ENCODE results near the gene GTF2F2.

DNA sequence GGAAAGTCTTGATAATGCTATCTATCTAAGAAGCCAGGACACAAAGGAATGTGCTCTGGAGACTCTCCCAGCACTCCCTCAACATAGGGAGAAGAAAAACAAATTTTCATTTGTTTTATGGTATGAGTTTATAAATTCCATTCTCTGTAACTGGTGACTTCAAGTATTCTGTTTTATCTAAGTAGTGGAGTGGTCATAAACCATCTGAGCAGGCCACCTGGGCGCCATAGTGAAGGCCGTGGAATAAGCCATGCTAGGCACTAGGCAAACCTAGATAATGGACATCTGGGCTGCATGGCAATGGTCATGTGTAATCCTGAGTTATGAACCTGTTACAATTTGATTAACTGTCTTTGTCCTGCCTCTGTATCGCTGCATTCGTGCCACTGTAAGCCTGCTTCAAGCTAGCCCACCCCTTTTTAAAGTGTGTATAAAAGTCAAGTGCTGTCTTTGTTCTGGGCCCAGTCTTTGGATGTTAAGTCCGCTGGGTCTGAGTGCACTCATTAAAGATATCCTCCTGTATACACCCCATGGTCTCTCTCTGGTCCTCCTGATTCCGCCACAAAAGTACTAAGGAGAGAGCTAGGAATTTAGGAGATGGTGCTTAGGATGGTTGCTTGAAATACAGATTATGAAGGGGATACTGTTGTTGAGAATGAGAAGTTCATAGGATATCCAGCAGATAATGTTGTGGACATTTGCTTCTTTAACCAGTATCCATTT, 13.2 kb downstream of the GTF2F2 start:
- TF ChIP-seq, protein P1, sequence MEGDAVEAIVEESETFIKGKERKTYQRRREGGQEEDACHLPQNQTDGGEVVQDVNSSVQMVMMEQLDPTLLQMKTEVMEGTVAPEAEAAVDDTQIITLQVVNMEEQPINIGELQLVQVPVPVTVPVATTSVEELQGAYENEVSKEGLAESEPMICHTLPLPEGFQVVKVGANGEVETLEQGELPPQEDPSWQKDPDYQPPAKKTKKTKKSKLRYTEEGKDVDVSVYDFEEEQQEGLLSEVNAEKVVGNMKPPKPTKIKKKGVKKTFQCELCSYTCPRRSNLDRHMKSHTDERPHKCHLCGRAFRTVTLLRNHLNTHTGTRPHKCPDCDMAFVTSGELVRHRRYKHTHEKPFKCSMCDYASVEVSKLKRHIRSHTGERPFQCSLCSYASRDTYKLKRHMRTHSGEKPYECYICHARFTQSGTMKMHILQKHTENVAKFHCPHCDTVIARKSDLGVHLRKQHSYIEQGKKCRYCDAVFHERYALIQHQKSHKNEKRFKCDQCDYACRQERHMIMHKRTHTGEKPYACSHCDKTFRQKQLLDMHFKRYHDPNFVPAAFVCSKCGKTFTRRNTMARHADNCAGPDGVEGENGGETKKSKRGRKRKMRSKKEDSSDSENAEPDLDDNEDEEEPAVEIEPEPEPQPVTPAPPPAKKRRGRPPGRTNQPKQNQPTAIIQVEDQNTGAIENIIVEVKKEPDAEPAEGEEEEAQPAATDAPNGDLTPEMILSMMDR (conservative IDR thresholded peaks at IDR 0.05; ENCODE audit: low read depth in 2 of 2): no peak
- TF ChIP-seq, protein P2, sequence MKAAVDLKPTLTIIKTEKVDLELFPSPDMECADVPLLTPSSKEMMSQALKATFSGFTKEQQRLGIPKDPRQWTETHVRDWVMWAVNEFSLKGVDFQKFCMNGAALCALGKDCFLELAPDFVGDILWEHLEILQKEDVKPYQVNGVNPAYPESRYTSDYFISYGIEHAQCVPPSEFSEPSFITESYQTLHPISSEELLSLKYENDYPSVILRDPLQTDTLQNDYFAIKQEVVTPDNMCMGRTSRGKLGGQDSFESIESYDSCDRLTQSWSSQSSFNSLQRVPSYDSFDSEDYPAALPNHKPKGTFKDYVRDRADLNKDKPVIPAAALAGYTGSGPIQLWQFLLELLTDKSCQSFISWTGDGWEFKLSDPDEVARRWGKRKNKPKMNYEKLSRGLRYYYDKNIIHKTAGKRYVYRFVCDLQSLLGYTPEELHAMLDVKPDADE (IDR thresholded peaks at IDR 0.05): no peak
- no peak for TF ChIP-seq EZH2phosphoT487 (IDR thresholded peaks at IDR 0.05; ENCODE audit: unreplicated experiment)
- TF ChIP-seq, protein P3, sequence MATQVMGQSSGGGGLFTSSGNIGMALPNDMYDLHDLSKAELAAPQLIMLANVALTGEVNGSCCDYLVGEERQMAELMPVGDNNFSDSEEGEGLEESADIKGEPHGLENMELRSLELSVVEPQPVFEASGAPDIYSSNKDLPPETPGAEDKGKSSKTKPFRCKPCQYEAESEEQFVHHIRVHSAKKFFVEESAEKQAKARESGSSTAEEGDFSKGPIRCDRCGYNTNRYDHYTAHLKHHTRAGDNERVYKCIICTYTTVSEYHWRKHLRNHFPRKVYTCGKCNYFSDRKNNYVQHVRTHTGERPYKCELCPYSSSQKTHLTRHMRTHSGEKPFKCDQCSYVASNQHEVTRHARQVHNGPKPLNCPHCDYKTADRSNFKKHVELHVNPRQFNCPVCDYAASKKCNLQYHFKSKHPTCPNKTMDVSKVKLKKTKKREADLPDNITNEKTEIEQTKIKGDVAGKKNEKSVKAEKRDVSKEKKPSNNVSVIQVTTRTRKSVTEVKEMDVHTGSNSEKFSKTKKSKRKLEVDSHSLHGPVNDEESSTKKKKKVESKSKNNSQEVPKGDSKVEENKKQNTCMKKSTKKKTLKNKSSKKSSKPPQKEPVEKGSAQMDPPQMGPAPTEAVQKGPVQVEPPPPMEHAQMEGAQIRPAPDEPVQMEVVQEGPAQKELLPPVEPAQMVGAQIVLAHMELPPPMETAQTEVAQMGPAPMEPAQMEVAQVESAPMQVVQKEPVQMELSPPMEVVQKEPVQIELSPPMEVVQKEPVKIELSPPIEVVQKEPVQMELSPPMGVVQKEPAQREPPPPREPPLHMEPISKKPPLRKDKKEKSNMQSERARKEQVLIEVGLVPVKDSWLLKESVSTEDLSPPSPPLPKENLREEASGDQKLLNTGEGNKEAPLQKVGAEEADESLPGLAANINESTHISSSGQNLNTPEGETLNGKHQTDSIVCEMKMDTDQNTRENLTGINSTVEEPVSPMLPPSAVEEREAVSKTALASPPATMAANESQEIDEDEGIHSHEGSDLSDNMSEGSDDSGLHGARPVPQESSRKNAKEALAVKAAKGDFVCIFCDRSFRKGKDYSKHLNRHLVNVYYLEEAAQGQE (IDR thresholded peaks at IDR 0.05; ENCODE audit: unreplicated experiment): no peak
- TF ChIP-seq CREB1 (CRISPR knock-in tag; IDR thresholded peaks at IDR 0.05; ENCODE audit: low read depth): no peak
- TF ChIP-seq NANOG (IDR thresholded peaks at IDR 0.05; ENCODE audit: borderline replicate concordance): no peak
- no peak for TF ChIP-seq EZH2 (IDR thresholded peaks at IDR 0.05; ENCODE audit: low read depth, unreplicated experiment)
- TF ChIP-seq JUNB (IDR thresholded peaks at IDR 0.05; ENCODE audit: unreplicated experiment): no peak
- no peak for TF ChIP-seq POLR2AphosphoS5 (IDR thresholded peaks at IDR 0.05; ENCODE audit: low read depth)
- TF ChIP-seq ZNF331 (CRISPR knock-in tag; IDR thresholded peaks at IDR 0.05; ENCODE audit: low read depth): no peak
- TF ChIP-seq, protein P4, sequence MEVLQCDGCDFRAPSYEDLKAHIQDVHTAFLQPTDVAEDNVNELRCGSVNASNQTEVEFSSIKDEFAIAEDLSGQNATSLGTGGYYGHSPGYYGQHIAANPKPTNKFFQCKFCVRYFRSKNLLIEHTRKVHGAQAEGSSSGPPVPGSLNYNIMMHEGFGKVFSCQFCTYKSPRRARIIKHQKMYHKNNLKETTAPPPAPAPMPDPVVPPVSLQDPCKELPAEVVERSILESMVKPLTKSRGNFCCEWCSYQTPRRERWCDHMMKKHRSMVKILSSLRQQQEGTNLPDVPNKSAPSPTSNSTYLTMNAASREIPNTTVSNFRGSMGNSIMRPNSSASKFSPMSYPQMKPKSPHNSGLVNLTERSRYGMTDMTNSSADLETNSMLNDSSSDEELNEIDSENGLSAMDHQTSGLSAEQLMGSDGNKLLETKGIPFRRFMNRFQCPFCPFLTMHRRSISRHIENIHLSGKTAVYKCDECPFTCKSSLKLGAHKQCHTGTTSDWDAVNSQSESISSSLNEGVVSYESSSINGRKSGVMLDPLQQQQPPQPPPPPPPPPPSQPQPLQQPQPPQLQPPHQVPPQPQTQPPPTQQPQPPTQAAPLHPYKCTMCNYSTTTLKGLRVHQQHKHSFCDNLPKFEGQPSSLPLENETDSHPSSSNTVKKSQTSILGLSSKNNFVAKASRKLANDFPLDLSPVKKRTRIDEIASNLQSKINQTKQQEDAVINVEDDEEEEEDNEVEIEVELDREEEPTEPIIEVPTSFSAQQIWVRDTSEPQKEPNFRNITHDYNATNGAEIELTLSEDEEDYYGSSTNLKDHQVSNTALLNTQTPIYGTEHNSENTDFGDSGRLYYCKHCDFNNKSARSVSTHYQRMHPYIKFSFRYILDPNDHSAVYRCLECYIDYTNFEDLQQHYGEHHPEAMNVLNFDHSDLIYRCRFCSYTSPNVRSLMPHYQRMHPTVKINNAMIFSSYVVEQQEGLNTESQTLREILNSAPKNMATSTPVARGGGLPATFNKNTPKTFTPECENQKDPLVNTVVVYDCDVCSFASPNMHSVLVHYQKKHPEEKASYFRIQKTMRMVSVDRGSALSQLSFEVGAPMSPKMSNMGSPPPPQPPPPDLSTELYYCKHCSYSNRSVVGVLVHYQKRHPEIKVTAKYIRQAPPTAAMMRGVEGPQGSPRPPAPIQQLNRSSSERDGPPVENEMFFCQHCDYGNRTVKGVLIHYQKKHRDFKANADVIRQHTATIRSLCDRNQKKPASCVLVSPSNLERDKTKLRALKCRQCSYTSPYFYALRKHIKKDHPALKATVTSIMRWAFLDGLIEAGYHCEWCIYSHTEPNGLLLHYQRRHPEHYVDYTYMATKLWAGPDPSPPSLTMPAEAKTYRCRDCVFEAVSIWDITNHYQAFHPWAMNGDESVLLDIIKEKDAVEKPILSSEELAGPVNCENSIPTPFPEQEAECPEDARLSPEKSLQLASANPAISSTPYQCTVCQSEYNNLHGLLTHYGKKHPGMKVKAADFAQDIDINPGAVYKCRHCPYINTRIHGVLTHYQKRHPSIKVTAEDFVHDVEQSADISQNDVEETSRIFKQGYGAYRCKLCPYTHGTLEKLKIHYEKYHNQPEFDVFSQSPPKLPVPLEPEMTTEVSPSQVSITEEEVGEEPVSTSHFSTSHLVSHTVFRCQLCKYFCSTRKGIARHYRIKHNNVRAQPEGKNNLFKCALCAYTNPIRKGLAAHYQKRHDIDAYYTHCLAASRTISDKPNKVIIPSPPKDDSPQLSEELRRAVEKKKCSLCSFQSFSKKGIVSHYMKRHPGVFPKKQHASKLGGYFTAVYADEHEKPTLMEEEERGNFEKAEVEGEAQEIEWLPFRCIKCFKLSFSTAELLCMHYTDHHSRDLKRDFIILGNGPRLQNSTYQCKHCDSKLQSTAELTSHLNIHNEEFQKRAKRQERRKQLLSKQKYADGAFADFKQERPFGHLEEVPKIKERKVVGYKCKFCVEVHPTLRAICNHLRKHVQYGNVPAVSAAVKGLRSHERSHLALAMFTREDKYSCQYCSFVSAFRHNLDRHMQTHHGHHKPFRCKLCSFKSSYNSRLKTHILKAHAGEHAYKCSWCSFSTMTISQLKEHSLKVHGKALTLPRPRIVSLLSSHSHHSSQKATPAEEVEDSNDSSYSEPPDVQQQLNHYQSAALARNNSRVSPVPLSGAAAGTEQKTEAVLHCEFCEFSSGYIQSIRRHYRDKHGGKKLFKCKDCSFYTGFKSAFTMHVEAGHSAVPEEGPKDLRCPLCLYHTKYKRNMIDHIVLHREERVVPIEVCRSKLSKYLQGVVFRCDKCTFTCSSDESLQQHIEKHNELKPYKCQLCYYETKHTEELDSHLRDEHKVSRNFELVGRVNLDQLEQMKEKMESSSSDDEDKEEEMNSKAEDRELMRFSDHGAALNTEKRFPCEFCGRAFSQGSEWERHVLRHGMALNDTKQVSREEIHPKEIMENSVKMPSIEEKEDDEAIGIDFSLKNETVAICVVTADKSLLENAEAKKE (CRISPR knock-in tag; IDR thresholded peaks at IDR 0.05): no peak
- TF ChIP-seq STAT1 (IDR thresholded peaks at IDR 0.05; ENCODE audit: unreplicated experiment): no peak
- TF ChIP-seq ZNF114 (CRISPR knock-in tag; IDR thresholded peaks at IDR 0.05): no peak

Measured in GM23338 (cell line).